B cell (primary cell): ENCODE measurements around the gene PSMF1. TPM values are rescaled to one million over a fixed set of nuclear protein-coding genes. Genes with fewer than 3 reads are reported as not detected.

Source experiments
- ATAC-seq: fragments of 200-7000 bp; cut with Tn5 transposase; one replicate; pipeline ENCODE4 v1.10.0; 2021; ENCODE audit warnings: low read depth, mild to moderate bottlenecking, moderate number of reproducible peaks, moderate library complexity
- CTCF ChIA-PET: fragments of 350-600 bp; sonication (Branson Sonifier 250); formaldehyde crosslinking; loops from one replicate; lab custom pipeline; 2021; ENCODE audit warnings: antibody characterized with exemption, inconsistent platforms; lab: Charles Lee
- POLR2A ChIA-PET: fragments of 350-600 bp; sonication (Branson Sonifier 250); formaldehyde crosslinking; loops from one replicate; lab custom pipeline; 2021; ENCODE audit warnings: antibody characterized with exemption; lab: Charles Lee
- DNase-seq: peaks from one replicate; pipeline ENCODE4 v3.0.0; 2013
- H2AFZ ChIP-seq: 2 replicates; pipeline ENCODE4 v1.6.1; 2012; ENCODE audit warnings: mild to moderate bottlenecking, low read depth, low read length; ENCODE audit not compliant: insufficient read depth, poor library complexity, severe bottlenecking
- H3K27ac ChIP-seq, 2 donors: 1 replicate in 1 of 2; 2 replicates in 1 of 2; pipeline ENCODE4 v1.5.1; 2012 to 2013; ENCODE audit warnings: low read length in 2 of 2, mild to moderate bottlenecking in 2 of 2, moderate library complexity in 1 of 2
- H3K27me3 ChIP-seq, 4 experiments: fragments of 200-600 bp in 1 of 4; sonication (generic) in 1 of 4; replicated peaks in 1 of 4; 1 replicate in 2 of 4; 2 replicates in 2 of 4; pipeline versions ENCODE4 v1.6.1 to v1.7.0; 2013 to 2016; ENCODE audit warnings: low read length in 3 of 4, mild to moderate bottlenecking in 2 of 4, mixed read lengths in 1 of 4, moderate library complexity in 1 of 4; ENCODE audit not compliant: insufficient read depth in 4 of 4, control insufficient read depth in 3 of 4; ENCODE audit errors: control extremely low read depth in 1 of 4
- H3K36me3 ChIP-seq, 2 experiments: replicated peaks in 1 of 2; 1 replicate in 1 of 2; 2 replicates in 1 of 2; pipeline versions ENCODE4 v1.6.1 to v1.7.1; 2013; ENCODE audit warnings: low read length in 1 of 2; ENCODE audit not compliant: insufficient read depth in 2 of 2, control insufficient read depth in 1 of 2; ENCODE audit errors: control extremely low read depth in 1 of 2, extremely low read depth in 1 of 2
- H3K4me1 ChIP-seq, 2 donors: fragments of 200-600 bp in 1 of 2; sonication (generic) in 1 of 2; 1 replicate in 1 of 2; 2 replicates in 1 of 2; pipeline versions ENCODE4 v1.5.1 to v1.6.1; 2013 to 2017; ENCODE audit warnings: low read length in 2 of 2; ENCODE audit not compliant: control insufficient read depth in 2 of 2, insufficient read depth in 2 of 2
- H3K4me2 ChIP-seq: replicated peaks from 2 replicates; pipeline ENCODE3; 2012; ENCODE audit warnings: mild to moderate bottlenecking, low read depth, low read length; ENCODE audit not compliant: poor library complexity, severe bottlenecking
- H3K4me3 ChIP-seq, 5 experiments: fragments of 200-600 bp in 1 of 5; sonication (generic) in 1 of 5; 1 replicate in 3 of 5; 2 replicates in 2 of 5; pipeline versions ENCODE4 v1.5.1 to v1.7.0; 2011 to 2016; ENCODE audit warnings: low read length in 4 of 5, mild to moderate bottlenecking in 4 of 5, low read depth in 2 of 5, control low read depth in 1 of 5, moderate library complexity in 1 of 5; ENCODE audit not compliant: insufficient read depth in 1 of 5; ENCODE audit errors: control extremely low read depth in 1 of 5, extremely low read depth in 1 of 5
- H3K79me2 ChIP-seq: fragments of 200-600 bp; sonication (generic); one replicate; pipeline ENCODE4 v1.6.0; 2016; ENCODE audit warnings: low read length; ENCODE audit not compliant: control insufficient read depth, insufficient read depth
- H3K9ac ChIP-seq: fragments of 200-600 bp; sonication (generic); 2 replicates; pipeline ENCODE4 v1.6.1; 2017; ENCODE audit warnings: mild to moderate bottlenecking, low read length, moderate library complexity
- H3K9me3 ChIP-seq, 3 donors: one replicate each; pipeline versions ENCODE4 v1.6.1 to v1.7.1; 2013; ENCODE audit warnings: low read length in 2 of 3; ENCODE audit not compliant: control insufficient read depth in 2 of 3, insufficient read depth in 1 of 3; ENCODE audit errors: control extremely low read depth in 1 of 3
- H4K20me1 ChIP-seq: 2 replicates; pipeline ENCODE4 v1.6.0; 2012; ENCODE audit warnings: mild to moderate bottlenecking, low read length; ENCODE audit not compliant: insufficient read depth, control insufficient read depth, poor library complexity, severe bottlenecking
- H3K27ac Mint-ChIP-seq: one replicate; pipeline ENCODE4 v1.8.0; 2021; ENCODE audit warnings: mixed read lengths
- H3K27me3 Mint-ChIP-seq: one replicate; pipeline ENCODE4 v1.8.0; 2021; ENCODE audit warnings: mixed read lengths
- H3K4me1 Mint-ChIP-seq: one replicate; pipeline ENCODE4 v1.8.0; 2021; ENCODE audit warnings: mixed read lengths
- H3K4me3 Mint-ChIP-seq: one replicate; pipeline ENCODE4 v1.8.0; 2021; ENCODE audit warnings: mixed read lengths
- H3K9me3 Mint-ChIP-seq: one replicate; pipeline ENCODE4 v1.8.0; 2022; ENCODE audit warnings: mixed read lengths; ENCODE audit not compliant: insufficient read depth
- CTCF ChIP-seq: fragments of 200-600 bp; IDR thresholded peaks from one replicate; pipeline ENCODE4 v1.8.0; 2022; ENCODE audit warnings: antibody characterized with exemption, mild to moderate bottlenecking
- EZH2 ChIP-seq: IDR thresholded peaks from 2 replicates; pipeline ENCODE4 v1.6.1; 2012; ENCODE audit warnings: borderline replicate concordance, low read depth, mild to moderate bottlenecking, moderate library complexity, low read length; ENCODE audit not compliant: insufficient read depth, poor library complexity, severe bottlenecking
- WGBS: methylation state at CpG from one replicate; pipeline ENCODE4 v1.1.5; 2013; ENCODE audit warnings: missing lambda C conversion rate; ENCODE audit not compliant: insufficient coverage; 5-methylcytosine and 5-hydroxymethylcytosine counted together
- intact Hi-C: fragments of 100-400 bp; cut with micrococcal nuclease; formaldehyde crosslinking; loops from one replicate; pipeline ENCODE4 v1.10.0; 2022
- polyA plus RNA-seq: library from polyadenylated mRNA; depleted of rRNA; stranded (reverse); fragments of >200 nt; gene quantifications from 2 replicates; pipeline ENCODE4 v1.2.3, GENCODE V29; 2012
- total RNA-seq, 2 donors: library from RNA; stranded (reverse); fragments of 120-200 nt in 1 of 2; gene quantifications; 1 replicate in 1 of 2; 2 replicates in 1 of 2; pipeline versions ENCODE4 v1.2.3 to v1.2.4, GENCODE V29; 2013 to 2022

Gene PSMF1
- total and polyA plus RNA-seq, 2 donors (not counting 1 experiment from before 2014, with no cell fraction given): 113 to 132 TPM

GRCh38 chr20:1207293-1207878 lies 89.0 kb downstream of the PSMF1 start:
- POLR2A ChIA-PET: no interaction called here

More at GRCh38 chr20:1207293-1207878, 89.0 kb downstream of the PSMF1 start:
- TF ChIP-seq EZH2 (no peak), CTCF (no peak)
- no peaks in the 10 kb centered on the region for H3K79me2 ChIP-seq
- ATAC-seq: no peak
- intact Hi-C loops: no loop called here
- Mint-ChIP-seq H3K27me3 (peaks cover 28% of the 10 kb centered on the region), H3K4me3 (no peak overlapping the region), H3K27ac (no peak overlapping the region), H3K4me1 (no peaks in the 10 kb centered on the region), H3K9me3 (no peaks in the 10 kb centered on the region)
- no peak for DNase-seq
- no peak overlapping the region for H2AFZ ChIP-seq
- no peak overlapping the region for H3K27ac ChIP-seq
- peaks cover 0 to 9% (median 7%) of the 10 kb centered on the region in 4 experiments for H3K27me3 ChIP-seq
- no peak overlapping the region for H3K4me3 ChIP-seq
- H3K36me3 ChIP-seq: no peaks in the 10 kb centered on the region
- no peaks in the 10 kb centered on the region for H3K4me1 ChIP-seq
- H3K4me2 ChIP-seq: no peak overlapping the region
- 100% methylated on average over 2 of the region's 3 CpGs for WGBS
- no peaks in the 10 kb centered on the region for H3K9me3 ChIP-seq
- no peak overlapping the region for H3K9ac ChIP-seq
- H4K20me1 ChIP-seq: no peaks in the 10 kb centered on the region
- CTCF ChIA-PET: no interaction called here
